ENCODE results near the gene RCOR1. TPM values are rescaled to one million over a fixed set of nuclear protein-coding genes. Genes with fewer than 3 reads are reported as not detected.
"Not testable (repeated sequence)": the region's sequence is repeated elsewhere in the genome, so short reads cannot be mapped to it uniquely, and the experiment has no call there.

Gene RCOR1
- total RNA-seq, 5 donors from 2014 or later (not counting 1 experiment from before 2014, with no cell fraction given) = 17.7 to 25.0 (median 18.7) TPM

DNA sequence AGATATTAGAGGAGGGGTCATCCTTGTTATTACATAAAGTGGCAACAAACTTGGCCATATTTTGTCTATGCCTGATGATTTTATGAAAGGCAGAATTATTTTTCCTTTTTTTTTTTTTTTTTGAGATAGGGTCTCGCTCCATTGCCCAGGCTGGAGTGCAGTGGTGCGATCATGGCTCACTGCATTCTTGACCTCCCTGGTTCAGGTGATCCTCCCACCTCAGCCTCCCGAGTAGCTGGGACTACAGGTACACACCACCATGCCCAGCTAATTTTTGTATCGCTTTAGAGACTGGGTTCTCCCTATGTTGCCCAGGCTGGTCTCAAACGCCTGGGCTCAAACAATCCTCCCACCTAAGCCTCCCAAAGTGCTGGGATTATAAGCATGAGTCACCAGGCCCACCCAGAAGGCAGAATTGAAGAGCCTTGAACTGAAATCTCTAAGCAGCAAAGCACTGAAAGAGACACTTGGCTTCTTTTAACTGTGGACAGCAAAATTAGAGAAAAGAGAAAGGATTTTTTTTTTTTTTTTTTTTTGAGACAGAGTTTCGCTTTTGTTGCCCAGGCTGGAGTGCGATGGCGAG, 16.5 kb upstream of the RCOR1 start:
- H3K27ac ChIP-seq (ENCODE audit: low read length); H3K36me3 Mint-ChIP-seq; ATAC-seq (replicated peaks in 1 of 4); CTCF ChIA-PET; H3K27me3 Mint-ChIP-seq; DNase-seq; H3K4me3 Mint-ChIP-seq; H3K36me3 ChIP-seq (ENCODE audit: control insufficient read depth in 2 of 2, extremely low read depth in 1 of 2, insufficient read depth in 1 of 2, low read length in 1 of 2); H3K9me3 ChIP-seq; H3K4me1 ChIP-seq (ENCODE audit: control insufficient read depth in 1 of 2, extremely low read depth in 1 of 2, insufficient read depth in 2 of 2, low read length in 2 of 2); H3K9me3 Mint-ChIP-seq; H3K4me3 ChIP-seq (ENCODE audit: control insufficient read depth in 1 of 2, extremely low read depth in 1 of 2, low read length in 1 of 2); H3K27ac Mint-ChIP-seq; POLR2A ChIA-PET: not testable (repeated sequence)
- 50% methylated on average over 2 of the region's 8 CpGs for WGBS (ENCODE audit: insufficient coverage)
- peaks cover 0 to 20% of the 10 kb centered on the region in 2 experiments for H3K27me3 ChIP-seq (replicated peaks in 1 of 2; ENCODE audit: control insufficient read depth in 2 of 2, extremely low read depth in 1 of 2, insufficient read depth in 2 of 2, low read length in 1 of 2)
- H3K4me1 Mint-ChIP-seq = peaks cover 7 to 10% (median 7%) of the 10 kb centered on the region in 3 donors

DNA sequence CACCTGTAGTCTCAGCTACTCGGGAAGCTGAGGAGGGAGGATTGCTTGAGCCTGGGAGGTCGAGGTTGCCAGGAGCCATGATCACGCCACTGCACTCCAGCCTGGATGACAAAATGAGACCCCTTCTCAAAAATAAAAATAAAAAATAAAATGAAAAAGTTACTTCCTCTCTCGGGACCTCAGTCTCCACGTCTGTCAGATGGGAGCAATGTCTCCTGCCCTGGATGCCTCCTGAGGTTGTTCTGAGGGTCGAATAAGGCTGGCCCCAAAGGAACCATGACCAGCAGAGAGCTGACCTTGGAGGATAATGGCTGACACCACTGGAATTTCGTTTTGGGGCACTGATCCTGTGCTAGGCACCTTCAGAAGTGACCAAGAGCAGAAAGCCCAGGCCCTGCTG, 13.6 kb upstream of the RCOR1 start:
- H3K36me3 ChIP-seq (ENCODE audit: control insufficient read depth in 2 of 2, extremely low read depth in 1 of 2, insufficient read depth in 1 of 2, low read length in 1 of 2) = no peaks in the 10 kb centered on the region
- 75% methylated on average over 5 of the region's 7 CpGs for WGBS (ENCODE audit: insufficient coverage)
- ATAC-seq (replicated peaks in 1 of 4) = no peak
- ChIA-PET CTCF (no interaction called here), POLR2A (no interaction called here)
- H3K4me1 ChIP-seq (ENCODE audit: control insufficient read depth in 1 of 2, extremely low read depth in 1 of 2, insufficient read depth in 2 of 2, low read length in 2 of 2) = peaks cover 3 to 4% of the 10 kb centered on the region in 2 experiments
- peaks cover 0 to 31% of the 10 kb centered on the region in 2 experiments for H3K27me3 ChIP-seq (replicated peaks in 1 of 2; ENCODE audit: control insufficient read depth in 2 of 2, extremely low read depth in 1 of 2, insufficient read depth in 2 of 2, low read length in 1 of 2)
- no peak for DNase-seq
- Mint-ChIP-seq H3K9me3 (no peaks in the 10 kb centered on the region), H3K4me3 (no peak overlapping the region), H3K4me1 (peaks cover 0 to 3% (median 2%) of the 10 kb centered on the region in 3 donors), H3K27me3 (no peaks in the 10 kb centered on the region), H3K36me3 (no peaks in the 10 kb centered on the region), H3K27ac (no peak overlapping the region)
- no peak overlapping the region for H3K4me3 ChIP-seq (ENCODE audit: control insufficient read depth in 1 of 2, extremely low read depth in 1 of 2, low read length in 1 of 2)
- no peaks in the 10 kb centered on the region for H3K9me3 ChIP-seq
- H3K27ac ChIP-seq (ENCODE audit: low read length) = no peak overlapping the region

DNA sequence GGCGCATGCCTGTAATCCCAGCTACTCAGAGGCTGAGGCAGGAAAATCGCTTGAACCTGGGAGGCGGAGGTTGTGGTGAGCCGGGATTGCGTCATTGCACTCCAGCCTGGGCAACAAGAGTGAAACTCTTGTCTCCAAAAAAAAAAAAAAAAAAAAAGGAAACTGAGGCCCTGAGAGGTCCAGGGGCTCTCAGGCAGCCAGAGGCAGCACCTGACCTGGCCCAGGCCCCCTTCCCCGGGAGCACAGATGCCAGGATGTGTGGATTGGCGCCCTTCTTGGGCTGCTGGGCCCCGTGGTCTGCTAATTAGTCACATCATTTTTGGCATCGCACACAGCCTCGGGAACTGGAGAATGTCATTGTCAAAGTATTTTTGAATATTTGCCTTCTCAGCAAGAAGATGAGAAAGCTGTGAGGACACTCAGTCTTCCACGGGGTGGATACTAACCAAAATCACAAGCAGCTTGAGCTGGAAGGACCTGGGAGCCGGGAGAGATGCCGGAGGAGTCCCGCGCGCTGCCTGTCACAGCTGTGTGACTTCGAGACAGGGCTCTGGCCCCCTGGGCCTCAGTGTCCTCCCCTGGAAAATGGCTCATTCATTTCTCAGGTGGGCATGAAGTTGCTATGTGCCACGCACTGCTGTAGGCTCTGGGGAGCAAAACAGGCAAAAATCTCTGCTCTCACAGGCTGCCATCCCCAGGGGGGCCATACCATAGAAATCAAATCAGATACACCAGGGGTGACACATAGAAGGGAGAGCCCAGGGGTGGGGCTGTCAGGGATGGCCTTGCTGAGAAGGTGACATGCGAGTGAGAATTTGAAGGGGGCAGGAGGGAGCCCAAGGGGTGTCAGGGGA, 12.5 kb upstream of the RCOR1 start:
- H3K36me3 ChIP-seq (ENCODE audit: control insufficient read depth in 2 of 2, extremely low read depth in 1 of 2, insufficient read depth in 1 of 2, low read length in 1 of 2) = no peaks in the 10 kb centered on the region
- no peak overlapping the region for H3K27ac Mint-ChIP-seq
- H3K9me3 ChIP-seq = no peaks in the 10 kb centered on the region
- H3K27me3 Mint-ChIP-seq = no peaks in the 10 kb centered on the region
- ChIA-PET CTCF (no interaction called here), POLR2A (no interaction called here)
- no peak overlapping the region for H3K4me3 Mint-ChIP-seq
- ATAC-seq (replicated peaks in 1 of 4) (no peak), DNase-seq (no peak)
- no peaks in the 10 kb centered on the region for H3K9me3 Mint-ChIP-seq
- peaks cover 0 to under 1% of the 10 kb centered on the region in 2 experiments for H3K4me1 ChIP-seq (ENCODE audit: control insufficient read depth in 1 of 2, extremely low read depth in 1 of 2, insufficient read depth in 2 of 2, low read length in 2 of 2)
- no peak overlapping the region for H3K27ac ChIP-seq (ENCODE audit: low read length)
- peaks cover 0 to 31% of the 10 kb centered on the region in 2 experiments for H3K27me3 ChIP-seq (replicated peaks in 1 of 2; ENCODE audit: control insufficient read depth in 2 of 2, extremely low read depth in 1 of 2, insufficient read depth in 2 of 2, low read length in 1 of 2)
- no peaks in the 10 kb centered on the region for H3K36me3 Mint-ChIP-seq
- H3K4me3 ChIP-seq (ENCODE audit: control insufficient read depth in 1 of 2, extremely low read depth in 1 of 2, low read length in 1 of 2) = no peak overlapping the region
- no peaks in the 10 kb centered on the region for H3K4me1 Mint-ChIP-seq
- 91% methylated on average over 12 of the region's 19 CpGs for WGBS (ENCODE audit: insufficient coverage)

DNA sequence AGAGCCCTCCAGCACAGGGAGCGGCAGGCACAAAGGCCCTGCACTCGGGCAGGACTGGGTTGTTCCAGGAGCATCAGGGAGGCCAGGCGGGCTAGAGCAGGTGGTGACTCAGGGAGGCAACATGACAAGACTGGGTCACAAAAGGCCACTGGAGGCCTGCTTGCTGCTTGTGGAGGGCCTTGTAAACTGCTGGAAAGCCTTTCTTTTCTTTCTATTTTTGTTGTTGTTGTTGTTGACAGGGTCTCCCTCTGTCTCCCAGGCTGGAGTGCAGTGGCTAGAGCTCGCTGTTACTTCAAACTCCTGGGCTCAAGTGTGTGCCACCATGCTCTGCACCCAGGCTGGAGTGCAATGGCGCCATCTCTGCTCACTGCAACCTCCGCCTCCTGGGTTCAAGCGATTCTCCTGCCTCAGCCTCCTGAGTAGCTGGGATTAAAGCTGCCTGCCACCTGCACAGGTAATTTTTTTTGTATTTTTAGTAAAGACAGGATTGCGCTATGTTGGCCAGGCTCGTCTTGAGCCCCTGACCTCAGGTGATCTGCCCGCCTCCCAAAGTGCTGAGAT, 11.8 kb upstream of the RCOR1 start:
- no peaks in the 10 kb centered on the region for H3K9me3 Mint-ChIP-seq
- H3K27me3 Mint-ChIP-seq = no peaks in the 10 kb centered on the region
- no peaks in the 10 kb centered on the region for H3K4me1 Mint-ChIP-seq
- Histone ChIP-seq H3K9me3 (no peaks in the 10 kb centered on the region), H3K4me1 (ENCODE audit: control insufficient read depth in 1 of 2, extremely low read depth in 1 of 2, insufficient read depth in 2 of 2, low read length in 2 of 2) (no peaks in the 10 kb centered on the region), H3K4me3 (ENCODE audit: control insufficient read depth in 1 of 2, extremely low read depth in 1 of 2, low read length in 1 of 2) (no peak overlapping the region), H3K27me3 (replicated peaks in 1 of 2; ENCODE audit: control insufficient read depth in 2 of 2, extremely low read depth in 1 of 2, insufficient read depth in 2 of 2, low read length in 1 of 2) (peaks cover 0 to 34% of the 10 kb centered on the region in 2 experiments), H3K27ac (ENCODE audit: low read length) (no peak overlapping the region), H3K36me3 (ENCODE audit: control insufficient read depth in 2 of 2, extremely low read depth in 1 of 2, insufficient read depth in 1 of 2, low read length in 1 of 2) (no peaks in the 10 kb centered on the region)
- ChIA-PET CTCF (interaction anchor here in 1 of 2 donors (0.7 kb wide), 1 partner anchor 524 kb away, joined by 5 read pairs; no protein-coding TSS in a partner anchor), POLR2A (no interaction called here)
- WGBS (ENCODE audit: insufficient coverage) = 92% methylated on average over 5 of the region's 10 CpGs
- no peak overlapping the region for H3K4me3 Mint-ChIP-seq
- ATAC-seq (replicated peaks in 1 of 4) (no peak), DNase-seq (no peak)
- no peaks in the 10 kb centered on the region for H3K36me3 Mint-ChIP-seq
- H3K27ac Mint-ChIP-seq = no peak overlapping the region

DNA sequence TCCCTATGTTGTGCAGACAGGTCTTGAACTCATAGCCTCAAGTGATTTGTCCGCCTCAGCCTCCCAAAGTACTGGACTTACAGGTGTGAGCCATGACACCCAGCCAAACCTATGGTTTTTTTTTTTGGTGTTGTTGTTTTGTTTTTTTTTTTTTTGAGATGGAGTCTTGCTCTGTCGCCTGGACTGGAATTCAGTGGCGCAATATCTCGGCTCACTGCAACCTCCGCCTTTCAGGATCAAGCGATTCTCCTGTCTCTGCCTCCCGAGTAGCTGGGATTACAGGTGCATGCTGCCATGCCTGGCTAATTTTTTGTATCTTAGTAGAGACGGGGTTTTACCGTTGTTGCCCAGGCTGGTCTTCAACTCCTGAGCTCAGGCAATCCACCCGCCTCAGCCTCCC, 11.3 kb upstream of the RCOR1 start:
- no peaks in the 10 kb centered on the region for H3K36me3 ChIP-seq (ENCODE audit: control insufficient read depth in 2 of 2, extremely low read depth in 1 of 2, insufficient read depth in 1 of 2, low read length in 1 of 2)
- ATAC-seq (replicated peaks in 1 of 4) = no peak
- H3K9me3 ChIP-seq = no peaks in the 10 kb centered on the region
- POLR2A ChIA-PET = no interaction called here
- CTCF ChIA-PET = interaction anchor here in 1 of 2 donors (0.7 kb wide), 1 partner anchor 523 kb away, joined by 5 read pairs; no protein-coding TSS in a partner anchor
- no peaks in the 10 kb centered on the region for H3K4me1 ChIP-seq (ENCODE audit: control insufficient read depth in 1 of 2, extremely low read depth in 1 of 2, insufficient read depth in 2 of 2, low read length in 2 of 2)
- DNase-seq = no peak
- no peak overlapping the region for H3K27ac Mint-ChIP-seq
- 94% methylated on average over 8 of the region's 10 CpGs for WGBS (ENCODE audit: insufficient coverage)
- H3K4me3 Mint-ChIP-seq = no peak overlapping the region
- H3K9me3 Mint-ChIP-seq = no peaks in the 10 kb centered on the region
- H3K36me3 Mint-ChIP-seq = no peaks in the 10 kb centered on the region
- peaks cover 0 to 34% of the 10 kb centered on the region in 2 experiments for H3K27me3 ChIP-seq (replicated peaks in 1 of 2; ENCODE audit: control insufficient read depth in 2 of 2, extremely low read depth in 1 of 2, insufficient read depth in 2 of 2, low read length in 1 of 2)
- H3K27me3 Mint-ChIP-seq = no peaks in the 10 kb centered on the region
- H3K4me3 ChIP-seq (ENCODE audit: control insufficient read depth in 1 of 2, extremely low read depth in 1 of 2, low read length in 1 of 2) = no peak overlapping the region
- no peaks in the 10 kb centered on the region for H3K4me1 Mint-ChIP-seq
- no peak overlapping the region for H3K27ac ChIP-seq (ENCODE audit: low read length)

DNA sequence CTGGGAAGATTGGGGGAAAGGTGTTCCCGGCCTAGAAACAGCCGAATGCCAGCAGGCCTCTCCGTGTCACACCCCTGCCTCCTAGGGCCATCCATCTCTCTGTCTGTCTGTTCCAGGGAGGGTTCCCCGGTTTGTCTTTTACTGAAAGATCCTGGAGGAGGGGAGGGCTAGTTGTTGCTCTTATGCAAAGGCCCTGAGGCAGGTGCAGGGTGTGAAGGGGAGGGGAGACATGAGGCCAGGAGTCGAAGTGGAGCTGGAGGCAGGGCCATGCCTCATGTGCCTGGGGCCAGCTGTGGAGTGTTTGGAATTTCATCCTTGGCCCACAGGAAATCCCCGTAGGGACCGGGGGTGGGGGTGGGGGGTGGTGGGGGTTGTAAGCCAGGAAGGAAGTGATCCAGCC, 8.7 kb upstream of the RCOR1 start:
- Histone ChIP-seq H3K4me1 (ENCODE audit: control insufficient read depth in 1 of 2, extremely low read depth in 1 of 2, insufficient read depth in 2 of 2, low read length in 2 of 2) (no peaks in the 10 kb centered on the region), H3K27ac (ENCODE audit: low read length) (no peak overlapping the region), H3K27me3 (replicated peaks in 1 of 2; ENCODE audit: control insufficient read depth in 2 of 2, extremely low read depth in 1 of 2, insufficient read depth in 2 of 2, low read length in 1 of 2) (peaks cover 0 to 28% of the 10 kb centered on the region in 2 experiments), H3K36me3 (ENCODE audit: control insufficient read depth in 2 of 2, extremely low read depth in 1 of 2, insufficient read depth in 1 of 2, low read length in 1 of 2) (no peaks in the 10 kb centered on the region), H3K4me3 (ENCODE audit: control insufficient read depth in 1 of 2, extremely low read depth in 1 of 2, low read length in 1 of 2) (no peak overlapping the region), H3K9me3 (no peaks in the 10 kb centered on the region)
- 72% methylated on average over 5 of the region's 7 CpGs for WGBS (ENCODE audit: insufficient coverage)
- DNase-seq = no peak
- no peaks in the 10 kb centered on the region for H3K27me3 Mint-ChIP-seq
- no peak for ATAC-seq (replicated peaks in 1 of 4)
- ChIA-PET POLR2A (interaction anchor here in 1 of 2 donors (0.6 kb wide), 1 partner anchor 10 kb away, joined by 3 read pairs; no protein-coding TSS in a partner anchor), CTCF (no interaction called here)
- H3K4me1 Mint-ChIP-seq = no peaks in the 10 kb centered on the region
- H3K36me3 Mint-ChIP-seq = no peaks in the 10 kb centered on the region
- H3K9me3 Mint-ChIP-seq = no peaks in the 10 kb centered on the region
- H3K4me3 Mint-ChIP-seq = no peak overlapping the region
- H3K27ac Mint-ChIP-seq = no peak overlapping the region

All from T-cell (primary cell).